Inferior parietal cortex (tissue), 1 donor: ENCODE measurements around the gene GPS1.
A peak's percentile ranks its signal among the peaks of the same experiment; 100 is the strongest.
"Not testable (repeated sequence)": the region's sequence is repeated elsewhere in the genome, so short reads cannot be mapped to it uniquely, and the experiment has no call there.

Experiments
- DNase-seq: peaks from one replicate; pipeline ENCODE4 v3.0.0-alpha.2; 2016; ENCODE audit errors: extremely low spot score

The GPS1 gene

GRCh38 chr17:82028966-82029365 is 22.7 kb upstream of the GPS1 start:
- no peak for DNase-seq

DNA sequence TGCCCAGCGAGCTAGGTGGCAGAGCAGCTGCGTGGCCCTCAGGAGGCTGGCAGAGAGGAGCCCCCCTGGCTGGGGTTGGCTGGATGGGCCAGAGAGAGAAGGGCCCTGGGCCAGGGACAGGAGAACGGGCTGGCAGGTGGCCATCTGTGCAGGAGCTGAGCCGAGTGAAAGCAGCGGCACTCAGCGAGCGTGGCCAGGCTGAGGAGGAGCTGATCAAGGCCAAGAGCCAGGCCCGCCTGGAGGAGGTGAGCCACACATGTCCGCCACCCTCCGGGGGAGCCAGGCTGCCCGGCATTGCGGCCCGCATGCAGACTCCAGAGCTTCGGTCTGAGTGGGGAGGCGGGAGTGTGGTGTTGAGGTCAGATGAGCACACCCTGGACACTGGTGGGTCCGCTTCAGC is 22.3 kb upstream of the GPS1 start:
- DNase-seq = no peak

- DNase-seq = no peak
Measured at GRCh38 chr17:82029990-82030469, 21.7 kb upstream of the GPS1 start.

GRCh38 chr17:82030470-82031302 is 21.0 kb upstream of the GPS1 start:
- peak; percentile 78 for DNase-seq

GRCh38 chr17:82031303-82031884 is 20.3 kb upstream of the GPS1 start, which contains the start of gene RAC3:
Gene RAC3 (plus strand): TSS chr17:82031678. CDS start chr17:82031762, 84 bp downstream.
- no peak for DNase-seq

DNA sequence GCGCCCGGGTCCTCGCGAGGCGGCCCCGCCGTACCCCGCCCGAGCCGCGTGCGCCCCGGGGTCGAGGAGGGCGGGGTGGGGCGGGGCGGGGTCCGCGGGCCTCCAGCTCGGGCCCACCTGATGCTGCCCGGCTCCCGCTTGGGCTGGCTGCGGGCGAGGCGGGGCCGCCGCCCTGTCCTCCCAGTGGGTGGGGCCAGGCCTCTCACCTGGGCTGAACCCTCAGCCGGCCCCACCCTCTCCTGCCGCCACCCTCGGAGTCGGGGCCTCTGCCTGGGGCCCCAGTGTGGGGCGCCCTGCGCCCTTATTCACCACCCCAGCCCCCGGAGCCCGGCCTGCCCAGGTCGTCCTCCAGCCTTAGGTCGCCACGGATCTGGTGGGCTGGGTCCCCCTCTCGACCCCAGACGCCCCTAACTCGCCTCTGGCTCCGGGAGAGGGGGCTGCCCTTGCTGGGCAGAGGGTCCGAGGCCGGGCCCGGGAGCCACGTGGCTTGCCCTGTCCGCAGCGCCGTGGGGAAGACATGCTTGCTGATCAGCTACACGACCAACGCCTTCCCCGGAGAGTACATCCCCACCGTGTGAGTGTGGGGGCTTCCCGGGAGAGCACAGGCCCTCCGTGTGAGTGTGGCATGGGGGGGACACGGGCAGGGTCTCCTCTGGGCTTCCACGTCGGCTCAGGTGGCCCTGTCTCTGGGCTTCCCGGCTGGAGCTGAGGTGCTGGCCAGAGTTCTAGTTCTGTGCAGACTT is 19.6 kb upstream of the GPS1 start:
- DNase-seq = no peak

DNA sequence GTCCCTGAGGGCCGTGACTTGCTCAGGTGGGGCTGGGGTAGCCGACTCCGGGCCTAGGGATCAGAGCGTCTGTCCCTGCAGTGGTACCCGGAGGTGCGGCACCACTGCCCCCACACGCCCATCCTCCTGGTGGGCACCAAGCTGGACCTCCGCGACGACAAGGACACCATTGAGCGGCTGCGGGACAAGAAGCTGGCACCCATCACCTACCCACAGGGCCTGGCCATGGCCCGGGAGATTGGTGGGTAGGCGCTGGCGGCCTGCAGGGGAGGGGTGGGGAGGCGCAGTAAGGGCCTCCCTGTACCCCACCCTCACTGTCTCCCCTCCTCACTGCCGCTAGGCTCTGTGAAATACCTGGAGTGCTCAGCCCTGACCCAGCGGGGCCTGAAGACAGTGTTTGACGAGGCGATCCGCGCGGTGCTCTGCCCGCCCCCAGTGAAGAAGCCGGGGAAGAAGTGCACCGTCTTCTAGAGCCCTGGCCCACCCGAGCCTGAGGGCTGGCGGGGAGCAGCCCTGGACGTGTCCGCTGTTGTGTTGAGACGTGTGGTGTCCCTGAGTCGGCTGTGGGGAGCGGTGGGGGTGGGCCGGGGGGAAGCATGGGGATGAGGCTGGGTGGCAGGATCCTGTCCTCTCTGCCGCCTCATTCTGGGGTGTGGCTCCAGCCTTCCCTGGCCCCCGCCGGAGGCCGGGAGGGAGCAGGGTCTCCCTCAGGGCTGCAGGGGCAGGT is 18.2 kb upstream of the GPS1 start:
- DNase-seq = no peak

- no peak for DNase-seq
Measured at GRCh38 chr17:82034371-82035011, 17.2 kb upstream of the GPS1 start.

DNA sequence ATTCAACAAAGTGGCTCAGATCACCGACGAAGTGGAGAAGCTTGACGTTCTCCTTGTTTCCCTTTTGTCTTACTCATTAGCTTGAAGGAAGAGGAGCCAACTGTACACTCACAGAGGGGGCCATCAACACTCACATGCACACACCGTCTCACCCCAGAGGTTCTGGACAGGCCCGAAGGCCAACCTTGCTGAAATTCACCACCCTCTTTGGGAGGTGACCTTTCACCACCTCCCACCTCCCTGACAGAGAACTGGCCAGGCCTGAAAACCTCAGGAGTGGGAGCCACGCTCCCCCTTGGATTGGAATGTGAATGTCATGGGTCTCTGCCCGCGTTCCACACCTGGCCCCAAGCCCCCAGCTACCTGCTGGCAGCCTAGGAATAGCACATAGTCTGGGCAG is 16.2 kb upstream of the GPS1 start:
- DNase-seq = no peak

GRCh38 chr17:82035956-82036633 is 15.6 kb upstream of the GPS1 start:
- DNase-seq = no peak

DNA sequence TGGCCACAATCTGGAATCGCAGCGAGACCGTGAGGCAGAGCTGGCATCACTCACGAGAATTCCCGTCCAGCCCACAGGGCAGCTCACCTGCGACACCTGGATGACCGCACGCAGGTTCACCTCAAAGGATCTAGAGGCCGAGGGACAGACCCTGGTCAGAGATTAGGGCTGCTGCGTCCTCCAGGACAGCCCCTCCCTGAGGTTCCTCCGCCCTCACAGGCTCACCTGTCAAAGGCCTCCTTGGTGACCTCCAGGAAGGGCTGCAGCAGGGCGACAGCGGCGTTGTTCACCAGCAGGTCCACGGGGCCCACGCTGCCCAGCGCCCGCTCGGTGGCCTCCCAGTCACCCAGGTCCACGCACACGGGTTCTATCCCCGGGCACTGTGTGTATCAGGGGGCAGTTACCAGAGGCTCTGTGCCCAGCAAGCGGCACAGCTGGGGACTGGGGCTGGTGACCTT is 15.0 kb upstream of the GPS1 start:
- no peak for DNase-seq

GRCh38 chr17:82037092-82037888 is 14.4 kb upstream of the GPS1 start, which contains the start of gene DCXR:
Gene DCXR (minus strand): TSS chr17:82037697. CDS start chr17:82037682, 15 bp downstream.
- DNase-seq = peak; percentile 92

DNA sequence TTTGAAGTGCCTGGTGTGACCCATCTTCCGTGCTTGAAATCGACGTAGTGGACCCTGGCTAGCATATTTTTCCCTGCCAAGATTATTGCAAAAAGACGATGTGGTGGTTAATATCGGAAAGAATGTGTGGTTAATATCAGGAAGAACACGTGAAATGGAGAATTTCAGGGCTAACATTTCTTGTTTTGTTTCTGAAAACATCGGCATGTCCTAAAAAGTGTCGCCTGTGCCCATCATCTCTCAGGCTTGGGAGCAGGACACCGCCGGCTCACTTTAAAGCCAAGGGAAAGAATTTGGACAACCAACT is 13.9 kb upstream of the GPS1 start:
- no peak for DNase-seq

GRCh38 chr17:82038796-82039409 is 12.8 kb upstream of the GPS1 start:
- DNase-seq = not testable (repeated sequence)

GRCh38 chr17:82039695-82040299 is 11.9 kb upstream of the GPS1 start:
- DNase-seq = no peak

DNA sequence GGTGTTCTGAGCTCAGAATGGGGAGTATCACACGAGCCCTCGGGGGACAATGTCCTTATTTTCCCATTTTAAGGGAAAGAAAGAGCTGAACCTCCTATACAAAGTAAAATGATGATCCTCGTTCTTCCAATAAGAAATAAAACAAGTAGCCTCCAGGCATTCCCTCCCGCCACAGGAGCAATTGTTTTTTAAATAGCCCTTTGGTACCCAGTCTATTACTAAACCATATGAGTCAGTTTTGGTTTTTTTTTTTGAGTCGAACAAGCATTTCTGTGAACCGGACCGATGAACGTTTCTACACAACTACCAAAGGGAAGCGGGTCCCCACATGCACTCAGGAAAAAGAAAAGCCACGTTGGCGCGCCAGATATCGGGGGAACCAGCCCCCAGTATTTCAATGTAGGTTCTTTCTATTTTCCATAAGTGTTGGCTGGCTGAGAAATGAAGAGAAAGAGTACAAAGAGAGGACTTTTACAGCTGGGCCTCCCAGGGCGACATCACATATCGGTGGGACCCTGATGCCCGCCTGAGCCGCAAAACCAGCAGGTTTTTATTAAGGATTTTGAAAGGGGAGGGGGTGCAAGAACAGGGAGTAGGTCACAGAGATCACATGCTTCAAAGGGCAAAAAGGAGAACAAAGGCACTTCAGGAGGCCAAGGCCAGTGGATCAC is 10.4 kb upstream of the GPS1 start:
- DNase-seq = no peak

DNA sequence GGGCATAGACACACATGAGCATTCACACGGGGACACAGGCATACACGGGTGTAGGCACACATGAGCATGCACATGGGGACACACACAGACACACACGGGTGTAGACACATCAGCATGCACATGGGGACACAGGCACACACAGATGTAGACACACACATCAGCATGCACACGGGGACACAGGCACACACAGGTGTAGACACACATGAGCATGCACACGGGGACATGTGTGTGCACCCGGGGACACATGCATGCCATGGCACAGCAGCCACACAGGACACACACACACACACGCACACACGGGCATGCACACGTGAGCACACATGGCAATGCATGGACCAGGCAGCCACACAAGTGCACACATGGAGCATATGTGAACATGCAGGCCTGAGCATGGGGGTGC is 9.0 kb upstream of the GPS1 start:
- no peak for DNase-seq

- DNase-seq = no peak
Measured at GRCh38 chr17:82043507-82043906, 8.2 kb upstream of the GPS1 start.
